Fibroblast of mammary gland (primary cell): Measurements from ENCODE around the gene CHD8.

ENCODE experiments used
- DNase-seq: peaks from one replicate; pipeline ENCODE4 v3.0.0-alpha.2; 2010; ENCODE audit warnings: low read depth
- H3K4me3 ChIP-seq: 2 replicates; pipeline ENCODE4 v1.5.1; 2011; ENCODE audit warnings: low read depth, mild to moderate bottlenecking, low read length, moderate library complexity; ENCODE audit not compliant: control insufficient read depth
- CTCF ChIP-seq: conservative IDR thresholded peaks from 2 replicates; pipeline ENCODE4 v1.5.1; 2011; ENCODE audit warnings: low read depth, low read length, inconsistent platforms; ENCODE audit not compliant: control insufficient read depth, insufficient read depth

Gene CHD8

GRCh38 chr14:21496453-21496852 lies 40.5 kb upstream of the CHD8 start:
- no peak for TF ChIP-seq CTCF
- DNase-seq = peak; percentile 39
- no peak overlapping the region for H3K4me3 ChIP-seq

GRCh38 chr14:21494902-21495762 lies 39.2 kb upstream of the CHD8 start:
- DNase-seq = peak; percentile 19
- no peak for TF ChIP-seq CTCF
- no peak overlapping the region for H3K4me3 ChIP-seq

GRCh38 chr14:21486640-21487087 lies 30.7 kb upstream of the CHD8 start:
- no peak for TF ChIP-seq CTCF
- H3K4me3 ChIP-seq = no peak overlapping the region
- DNase-seq = peak; percentile 57

- peak; percentile 99 for TF ChIP-seq CTCF
- H3K4me3 ChIP-seq = peak within 1 kb of the TSS; percentile 98
- DNase-seq = peak; percentile 98
Observed at GRCh38 chr14:21476925-21477681, 21.2 kb upstream of the CHD8 start, which contains the start of the genes RAB2B and TOX4. TSS of gene RAB2B (minus strand) at chr14:21476959. CDS start at chr14:21476872, 87 bp downstream. TSS of gene TOX4 (plus strand) at chr14:21477195. CDS start at chr14:21477279, 84 bp downstream.

GRCh38 chr14:21476523-21476924 lies 20.6 kb upstream of the CHD8 start:
- no peak for DNase-seq
- H3K4me3 ChIP-seq = peak overlapping the region; percentile 98
- no peak for TF ChIP-seq CTCF

- DNase-seq = no peak
- H3K4me3 ChIP-seq = peak overlapping the region; percentile 98
- TF ChIP-seq CTCF = no peak
Observed at GRCh38 chr14:21475767-21476522, 20.0 kb upstream of the CHD8 start.
